Stimulated activated CD4-positive, alpha-beta T cell treated with anti-CD3 and anti-CD28 coated beads, Interleukin-12 subunit alpha, Interleukin-12 subunit beta, amount 100 ng/mL, for 24 hours (primary cell): Measurements from ENCODE around the gene CLTCL1.

Experiments used
- DNase-seq, 2 experiments: peaks; one replicate each; pipeline ENCODE4 v3.0.0-alpha.2; 2020; ENCODE audit warnings: low read depth in 2 of 2

The CLTCL1 gene

DNA sequence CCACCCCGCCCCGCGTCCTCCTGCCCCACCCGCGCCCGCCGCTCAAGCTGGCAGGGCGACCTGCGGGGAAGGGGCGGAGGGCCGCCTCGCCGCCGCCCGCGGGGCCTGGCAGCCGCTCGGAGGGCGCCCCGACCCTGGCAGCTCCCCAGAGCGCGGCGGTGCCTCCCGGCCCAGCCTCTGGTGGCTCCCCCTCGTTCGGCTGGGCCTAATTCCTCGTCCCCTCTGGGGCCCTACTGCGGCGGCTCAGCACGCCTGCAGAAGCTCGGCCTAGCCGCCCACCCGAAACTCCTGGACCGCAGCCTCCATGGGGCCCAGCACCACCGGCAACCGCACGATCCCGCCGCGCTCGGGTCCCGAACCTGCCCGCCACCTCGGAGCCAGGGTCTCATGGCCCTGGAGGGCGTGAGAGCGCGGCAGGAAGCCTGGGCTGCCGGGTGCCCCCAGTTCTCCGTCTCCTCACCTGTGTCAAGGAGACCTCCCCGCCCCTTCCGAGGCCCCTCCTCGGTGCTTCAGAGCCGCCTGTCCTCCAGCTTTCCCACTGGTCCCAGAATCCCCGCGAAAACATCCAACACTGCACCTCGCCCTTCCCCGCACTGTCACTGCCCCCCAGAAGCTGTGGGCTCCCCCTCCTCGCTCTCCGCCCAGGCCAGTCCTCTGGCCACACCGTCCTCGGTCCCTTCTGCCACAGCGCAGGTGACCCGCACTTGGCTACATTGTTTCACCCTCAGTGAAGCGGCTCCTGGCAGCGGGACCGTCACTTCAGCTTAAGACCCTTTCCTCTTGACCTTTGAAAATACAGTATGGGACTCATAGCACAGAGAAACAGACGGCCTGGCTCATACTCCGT is 140.8 kb downstream of the CLTCL1 start:
- DNase-seq = no peak

DNA sequence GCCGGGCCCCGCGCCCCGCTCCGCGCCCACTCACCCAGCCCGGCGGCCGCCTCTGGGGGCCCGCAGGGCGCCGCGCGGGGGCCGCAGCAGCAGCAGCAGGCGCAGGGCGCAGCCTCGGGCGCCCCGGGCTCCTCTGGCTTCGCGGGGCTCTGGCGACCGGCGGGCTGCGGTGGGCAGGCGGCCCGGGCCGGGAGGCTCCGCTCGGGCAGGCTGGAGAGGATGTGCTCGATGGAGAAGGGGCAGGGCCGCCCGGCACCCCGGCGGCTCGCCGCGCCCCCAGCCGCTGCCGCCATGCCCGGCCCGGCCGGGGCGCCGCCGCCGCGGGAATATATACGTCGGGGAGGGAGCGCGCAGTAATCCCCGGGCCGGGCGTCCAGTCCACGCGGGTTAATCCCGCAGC is 141.5 kb downstream of the CLTCL1 start, which contains the start of gene GSC2:
Gene GSC2 (minus strand): TSS at position 302 of the 400 bp plus-strand sequence. CDS start 9 bp downstream, at position 293.
- no peak for DNase-seq

DNA sequence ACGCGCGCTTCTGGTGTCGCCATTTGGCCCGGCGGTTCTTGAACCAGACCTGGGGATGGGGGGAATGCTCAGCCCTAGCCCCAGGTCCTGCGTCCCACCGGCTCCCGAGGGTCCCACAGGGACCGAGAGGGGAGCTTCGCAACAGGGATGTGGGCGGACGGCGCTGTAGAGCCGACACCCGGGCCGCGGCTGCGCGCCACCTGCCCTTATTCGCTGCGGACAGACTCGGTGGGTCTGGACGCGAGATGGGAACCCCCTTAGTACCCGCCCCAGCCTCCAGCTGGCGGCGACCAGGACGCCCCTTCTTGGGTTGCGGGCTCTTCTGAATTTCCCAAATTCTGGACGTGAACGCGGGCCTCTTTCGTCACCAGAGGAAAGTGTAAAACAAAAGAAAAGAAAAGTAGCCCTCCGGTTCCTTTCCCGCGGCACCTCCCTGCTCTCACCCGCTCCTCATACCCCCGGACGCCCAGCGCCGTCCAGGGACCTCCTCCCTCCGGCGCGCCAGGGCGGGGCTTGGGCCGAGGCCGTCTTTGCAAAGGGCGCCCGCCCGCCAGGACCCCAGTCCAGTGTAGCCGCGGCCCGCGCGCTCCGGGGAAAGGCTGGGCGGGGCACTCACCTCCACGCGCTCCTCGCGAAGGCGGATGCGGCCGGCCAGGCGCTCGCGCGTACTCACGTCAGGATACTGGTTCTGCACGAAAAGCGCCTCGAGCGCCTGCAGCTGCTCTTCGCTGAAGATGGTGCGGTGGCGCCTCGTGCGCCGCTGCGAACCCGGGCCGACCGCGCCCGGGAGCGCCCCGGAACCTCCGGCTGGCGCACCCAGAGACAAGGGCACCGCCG is 142.3 kb downstream of the CLTCL1 start:
- no peak for DNase-seq

- DNase-seq = no peak
Observed at GRCh38 chr22:19148417-19149046, 143.0 kb downstream of the CLTCL1 start.

DNA sequence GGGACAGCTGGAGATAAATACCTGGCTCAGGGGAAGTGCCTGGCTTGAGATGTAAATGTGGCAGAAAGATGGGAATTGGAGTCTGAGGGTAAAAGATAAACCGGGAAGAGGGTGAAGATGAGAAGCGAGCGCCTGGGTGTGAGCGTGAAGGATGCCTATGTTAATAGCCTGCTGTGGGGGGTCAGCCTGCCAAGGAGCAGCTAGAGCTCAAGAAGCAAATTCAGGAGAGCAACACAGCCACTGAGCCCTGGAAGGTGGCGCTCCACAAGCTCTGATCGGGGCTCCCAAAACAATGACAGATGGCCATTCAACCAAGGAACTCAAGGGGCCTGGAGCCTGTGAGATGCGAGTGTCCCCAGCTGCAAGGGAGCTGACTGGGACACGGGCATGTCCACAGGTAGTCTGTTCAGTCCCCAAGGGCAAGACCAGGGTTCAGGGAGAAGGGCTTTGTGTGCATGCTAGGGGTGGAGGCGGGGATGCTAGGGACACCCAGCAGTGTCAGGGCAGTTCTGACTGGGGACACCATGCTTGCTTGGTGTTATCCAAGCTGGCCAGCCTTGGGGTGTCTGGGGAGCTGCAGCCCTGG is 144.2 kb downstream of the CLTCL1 start:
- DNase-seq = no peak

- DNase-seq = no peak
Observed at GRCh38 chr22:19146215-19146968, 145.1 kb downstream of the CLTCL1 start.

DNA sequence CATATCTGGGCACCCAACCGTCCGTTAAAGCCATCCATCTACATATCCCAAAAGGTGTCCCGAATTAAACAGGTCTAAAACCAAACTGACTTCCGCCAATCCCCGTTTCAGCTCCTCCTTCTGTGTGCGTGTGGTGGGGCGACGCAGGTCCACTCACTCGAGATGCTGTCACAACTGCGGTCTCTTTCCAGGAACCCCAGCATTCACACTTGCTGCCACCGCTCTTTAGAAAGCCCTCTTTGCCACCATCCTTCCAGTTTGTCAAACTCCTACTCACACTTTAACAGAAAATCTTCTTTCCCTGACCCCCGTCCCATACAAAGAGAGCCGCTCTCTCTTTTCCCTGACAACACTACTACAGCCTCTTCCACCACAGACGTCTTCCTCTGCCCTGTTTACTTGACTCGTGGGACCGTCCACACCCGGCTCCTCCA is 147.5 kb downstream of the CLTCL1 start:
- DNase-seq = no peak

DNA sequence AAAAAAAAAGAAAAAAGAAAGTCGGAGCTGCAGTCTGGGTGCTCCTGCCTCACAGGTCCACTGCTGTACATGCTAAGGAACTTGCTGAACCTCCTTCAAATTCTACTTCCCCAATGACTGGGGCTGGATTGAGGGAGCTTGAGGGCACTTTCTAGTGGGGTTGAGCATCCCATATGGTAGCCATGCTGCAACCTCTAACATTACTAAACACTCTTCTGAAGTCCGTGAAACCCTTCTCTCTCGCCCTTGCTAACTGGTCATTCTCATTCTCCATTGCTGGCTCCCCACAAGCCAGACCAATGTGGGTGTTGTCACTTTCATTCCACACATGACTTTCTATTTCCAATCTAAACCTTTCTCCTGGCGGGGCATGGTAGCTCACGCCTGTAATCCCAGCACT is 148.3 kb downstream of the CLTCL1 start:
- DNase-seq = no peak

- no peak for DNase-seq
Observed at GRCh38 chr22:19142394-19142793, 149.1 kb downstream of the CLTCL1 start.

DNA sequence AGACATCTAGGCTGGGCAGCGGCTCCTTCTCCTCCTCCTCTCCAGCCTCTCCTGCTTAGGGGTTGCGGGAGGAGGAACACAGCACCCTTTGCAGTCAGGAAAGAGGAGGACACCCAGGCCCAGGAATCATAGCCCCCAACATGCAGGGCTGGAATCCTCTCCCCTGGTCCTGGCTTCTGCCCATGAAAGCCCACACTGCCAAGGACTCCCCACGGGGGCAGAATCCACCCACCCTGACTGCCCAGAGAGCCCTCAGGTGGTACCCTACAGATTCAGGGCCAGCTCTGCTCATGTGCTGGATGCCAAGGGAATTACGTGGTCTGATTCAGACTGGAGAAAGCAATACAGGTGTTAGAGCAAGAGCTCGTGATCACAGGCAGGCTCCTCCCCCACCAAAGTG is 151.5 kb downstream of the CLTCL1 start:
- no peak for DNase-seq

DNA sequence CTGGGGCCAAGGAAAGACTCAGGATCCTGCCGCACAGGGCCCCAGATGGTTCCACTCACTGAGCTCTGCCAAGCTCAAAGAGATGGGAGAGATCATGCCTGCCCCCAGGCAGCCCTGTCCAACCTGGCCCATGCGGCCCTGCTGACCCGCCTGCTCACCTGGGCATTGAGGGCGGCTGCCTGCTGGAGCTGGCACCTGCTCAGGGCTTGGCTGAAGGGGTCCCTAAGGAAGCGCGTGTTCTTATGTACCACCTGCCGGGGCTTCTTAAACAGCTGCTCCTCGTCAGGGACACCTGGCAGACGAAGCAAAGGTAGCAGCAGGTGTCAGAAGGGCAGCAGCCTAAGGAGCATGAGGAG is 152.5 kb downstream of the CLTCL1 start:
- no peak for DNase-seq

DNA sequence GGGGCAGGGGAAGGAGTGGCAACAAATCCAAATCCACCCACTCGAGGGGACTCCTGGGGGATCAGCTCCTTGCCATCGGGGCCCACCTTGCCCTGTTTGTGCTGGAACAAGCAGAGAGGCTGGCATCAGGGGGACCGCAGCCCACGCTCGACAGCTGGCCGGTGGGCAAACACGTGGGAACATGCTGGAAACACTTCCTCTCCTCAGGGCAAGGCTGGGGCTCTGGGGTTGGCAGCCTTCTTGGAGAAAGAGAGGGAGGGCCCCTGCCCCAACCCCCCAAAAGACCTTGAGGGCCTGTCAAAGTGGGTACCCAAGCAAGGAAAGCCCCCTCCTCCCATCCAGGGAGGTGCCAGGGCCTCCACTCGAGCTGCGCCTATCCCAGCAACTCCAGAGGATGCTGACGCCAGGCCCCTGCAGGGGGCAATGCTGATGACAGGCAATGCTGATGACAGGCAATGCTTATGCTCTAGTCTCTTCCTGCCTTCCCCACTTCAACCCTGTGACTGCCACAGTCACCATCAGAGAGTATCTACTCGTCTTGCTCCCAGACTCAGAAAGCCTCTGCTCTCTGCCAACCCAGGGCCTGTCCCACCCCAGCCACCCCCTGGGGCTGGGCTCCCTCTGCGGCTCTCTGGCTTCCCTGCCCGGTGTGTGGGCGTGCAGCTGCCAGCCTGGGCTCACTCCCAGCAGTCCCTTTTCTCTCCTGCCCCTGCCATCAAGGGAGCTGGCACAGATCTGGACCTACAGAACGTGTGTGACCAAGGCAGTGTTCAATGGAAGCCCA is 153.1 kb downstream of the CLTCL1 start:
- DNase-seq = no peak

DNA sequence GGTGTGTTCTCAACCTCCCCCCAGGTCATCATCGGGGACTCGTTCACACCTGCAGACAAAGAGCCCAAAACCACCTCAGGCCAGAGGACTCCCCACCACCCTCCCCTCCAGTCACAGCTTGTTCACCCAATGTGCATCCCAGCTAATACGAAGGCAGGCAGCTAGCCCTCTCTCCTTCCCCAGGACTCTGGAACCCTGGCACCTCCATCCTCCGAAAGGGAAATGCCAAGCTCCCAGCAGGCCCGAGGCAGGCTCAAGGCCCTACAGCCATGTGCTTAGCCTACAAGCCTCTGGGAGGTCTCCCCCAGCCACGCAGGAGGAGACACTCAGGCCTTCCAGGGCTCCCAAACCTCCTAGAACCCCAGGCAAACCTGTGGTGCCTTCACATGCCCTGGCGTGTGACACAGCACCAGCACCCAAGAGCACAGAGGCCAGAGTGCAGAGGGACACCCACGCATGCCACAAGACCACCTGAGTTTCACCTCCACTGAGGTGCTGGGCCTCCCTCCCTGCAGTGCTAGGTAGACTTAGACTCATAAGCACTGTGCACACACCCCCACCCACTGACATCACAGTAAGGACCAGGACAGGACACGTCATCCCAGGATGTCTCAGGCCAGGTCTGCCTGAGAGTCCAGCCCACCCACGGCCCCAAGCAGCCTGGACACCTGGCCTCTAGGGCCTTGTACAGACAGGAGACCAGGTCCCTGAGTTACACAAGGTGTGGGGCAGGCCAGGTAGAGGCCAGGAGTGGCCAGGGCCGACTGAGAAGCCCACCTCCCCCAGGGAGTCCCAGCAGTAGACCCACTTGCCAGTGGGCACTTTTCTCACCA is 153.9 kb downstream of the CLTCL1 start:
- DNase-seq = no peak

- DNase-seq = no peak
Observed at GRCh38 chr22:19136915-19137314, 154.6 kb downstream of the CLTCL1 start.

- DNase-seq = no peak
Observed at GRCh38 chr22:19134874-19135273, 156.6 kb downstream of the CLTCL1 start.

- no peak for DNase-seq
Observed at GRCh38 chr22:19134176-19134831, 157.2 kb downstream of the CLTCL1 start.

DNA sequence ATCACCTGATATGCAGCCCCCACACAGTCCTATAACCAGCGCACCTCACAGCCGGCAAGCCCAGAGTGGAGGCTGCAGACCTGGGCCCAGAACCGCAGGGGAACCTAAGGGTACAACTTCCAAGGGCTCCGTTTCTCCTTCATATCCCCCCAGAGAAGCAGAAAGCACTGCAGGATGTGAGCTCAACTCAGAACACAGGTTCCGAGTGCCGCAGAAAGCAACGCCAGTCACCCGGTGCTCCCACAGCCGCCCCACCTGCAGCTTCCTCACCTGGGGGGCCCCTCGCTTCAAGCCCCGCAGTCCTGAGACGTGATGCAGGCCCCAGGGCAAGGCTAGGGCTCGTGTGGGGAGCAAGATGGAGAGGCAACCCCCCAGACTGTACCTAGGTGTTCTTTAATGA is 158.0 kb downstream of the CLTCL1 start:
- DNase-seq = no peak

- no peak for DNase-seq
Observed at GRCh38 chr22:19132693-19133400, 158.7 kb downstream of the CLTCL1 start.
